Measurements from ENCODE around the gene MLST8.

MLST8 gene

DNA sequence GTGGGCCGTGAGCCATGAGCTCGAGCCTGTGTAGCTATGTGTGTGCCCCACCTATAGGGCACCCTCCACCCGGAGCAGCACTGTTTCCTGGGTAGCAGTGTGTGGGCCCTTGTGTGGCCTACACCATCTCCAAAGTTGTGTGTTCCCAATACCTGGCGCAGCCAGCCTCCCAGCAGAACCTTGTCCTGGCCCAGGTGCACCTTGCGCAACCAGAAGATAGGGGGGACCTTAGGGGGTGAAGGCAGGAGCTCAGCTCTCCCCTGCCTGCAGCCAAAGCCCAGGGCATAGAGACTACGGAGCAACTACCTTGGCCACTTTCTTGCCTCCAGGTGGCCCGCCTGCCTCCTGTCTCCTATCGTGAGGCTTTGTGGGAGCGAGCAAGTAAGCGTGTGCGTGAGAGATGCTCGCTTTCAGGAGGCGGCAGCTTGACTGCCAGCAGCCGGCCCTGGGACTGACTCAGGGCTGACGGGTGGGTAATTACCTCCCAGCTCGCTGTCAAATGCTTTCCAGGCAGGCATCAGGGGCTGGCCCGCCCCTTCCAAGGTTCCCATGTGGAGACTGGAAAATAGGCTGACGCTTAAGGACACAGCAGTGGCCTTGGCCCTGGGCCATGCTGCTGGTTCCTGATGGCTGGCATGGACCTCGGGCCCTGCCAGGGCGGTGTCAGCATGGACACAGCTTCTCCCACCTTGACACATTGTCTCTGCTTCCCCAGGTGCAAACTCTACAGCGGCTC, 30.7 kb upstream of the MLST8 start:
- H3K27ac ChIP-seq = no peak overlapping the region
- TF ChIP-seq, protein P1, sequence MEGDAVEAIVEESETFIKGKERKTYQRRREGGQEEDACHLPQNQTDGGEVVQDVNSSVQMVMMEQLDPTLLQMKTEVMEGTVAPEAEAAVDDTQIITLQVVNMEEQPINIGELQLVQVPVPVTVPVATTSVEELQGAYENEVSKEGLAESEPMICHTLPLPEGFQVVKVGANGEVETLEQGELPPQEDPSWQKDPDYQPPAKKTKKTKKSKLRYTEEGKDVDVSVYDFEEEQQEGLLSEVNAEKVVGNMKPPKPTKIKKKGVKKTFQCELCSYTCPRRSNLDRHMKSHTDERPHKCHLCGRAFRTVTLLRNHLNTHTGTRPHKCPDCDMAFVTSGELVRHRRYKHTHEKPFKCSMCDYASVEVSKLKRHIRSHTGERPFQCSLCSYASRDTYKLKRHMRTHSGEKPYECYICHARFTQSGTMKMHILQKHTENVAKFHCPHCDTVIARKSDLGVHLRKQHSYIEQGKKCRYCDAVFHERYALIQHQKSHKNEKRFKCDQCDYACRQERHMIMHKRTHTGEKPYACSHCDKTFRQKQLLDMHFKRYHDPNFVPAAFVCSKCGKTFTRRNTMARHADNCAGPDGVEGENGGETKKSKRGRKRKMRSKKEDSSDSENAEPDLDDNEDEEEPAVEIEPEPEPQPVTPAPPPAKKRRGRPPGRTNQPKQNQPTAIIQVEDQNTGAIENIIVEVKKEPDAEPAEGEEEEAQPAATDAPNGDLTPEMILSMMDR (conservative IDR thresholded peaks at IDR 0.05) = no peak
- no peak for TF ChIP-seq ZFX (IDR thresholded peaks at IDR 0.05)

DNA sequence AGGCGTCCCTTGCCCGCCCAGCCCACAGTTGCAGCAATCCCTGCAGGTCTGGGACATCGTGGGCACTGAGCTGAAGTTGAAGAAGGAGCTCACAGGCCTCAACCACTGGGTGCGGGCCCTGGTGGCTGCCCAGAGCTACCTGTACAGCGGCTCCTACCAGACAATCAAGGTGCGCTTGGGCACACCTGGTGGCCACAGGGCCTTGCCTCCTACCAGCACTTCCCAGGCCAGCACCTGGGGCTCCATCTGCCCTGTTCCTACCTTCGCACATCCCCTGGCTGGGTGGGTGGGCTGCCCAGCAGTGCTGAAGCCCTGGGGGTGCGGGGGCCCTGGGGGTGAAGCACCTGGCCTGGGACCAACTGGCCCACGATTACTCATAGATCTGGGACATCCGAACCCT, 29.8 kb upstream of the MLST8 start:
- no peak overlapping the region for H3K27ac ChIP-seq
- TF ChIP-seq, protein P1 (conservative IDR thresholded peaks at IDR 0.05) = no peak
- no peak for TF ChIP-seq ZFX (IDR thresholded peaks at IDR 0.05)

DNA sequence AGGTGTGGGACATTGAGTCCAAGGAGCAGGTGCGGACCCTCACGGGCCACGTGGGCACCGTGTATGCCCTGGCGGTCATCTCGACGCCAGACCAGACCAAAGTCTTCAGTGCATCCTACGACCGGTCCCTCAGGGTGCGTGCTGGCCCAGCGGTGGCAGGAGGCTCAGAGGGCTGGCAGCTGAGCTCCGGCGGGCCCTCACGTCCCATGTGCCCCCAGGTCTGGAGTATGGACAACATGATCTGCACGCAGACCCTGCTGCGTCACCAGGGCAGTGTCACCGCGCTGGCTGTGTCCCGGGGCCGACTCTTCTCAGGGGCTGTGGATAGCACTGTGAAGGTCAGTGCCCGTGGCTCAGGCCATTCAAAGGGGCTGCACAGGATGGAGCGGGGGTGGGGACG, 29.2 kb upstream of the MLST8 start:
- TF ChIP-seq, protein P1 (conservative IDR thresholded peaks at IDR 0.05) = no peak
- no peak for TF ChIP-seq ZFX (IDR thresholded peaks at IDR 0.05)
- no peak overlapping the region for H3K27ac ChIP-seq

DNA sequence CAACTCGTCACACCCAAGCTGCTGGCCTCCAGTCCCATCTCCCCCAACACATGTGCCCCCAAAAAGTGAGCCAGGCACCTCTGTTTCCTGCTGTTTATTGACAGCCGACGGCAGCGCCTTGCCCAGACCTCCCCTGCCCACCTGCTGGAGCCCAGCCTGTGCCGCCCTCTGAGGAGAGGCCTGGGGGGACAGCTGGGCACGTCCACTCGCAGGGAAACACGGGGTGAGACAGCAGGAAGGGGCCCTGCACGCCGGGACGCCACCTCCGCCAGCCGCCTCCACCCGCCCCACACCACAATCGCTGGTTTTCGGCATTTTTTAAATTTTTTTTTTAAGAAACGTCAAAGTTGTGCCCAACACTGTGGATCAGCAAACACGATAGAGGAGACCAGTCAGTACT, 28.2 kb upstream of the MLST8 start:
- no peak overlapping the region for H3K27ac ChIP-seq
- no peak for TF ChIP-seq ZFX (IDR thresholded peaks at IDR 0.05)
- TF ChIP-seq, protein P1 (conservative IDR thresholded peaks at IDR 0.05) = no peak

DNA sequence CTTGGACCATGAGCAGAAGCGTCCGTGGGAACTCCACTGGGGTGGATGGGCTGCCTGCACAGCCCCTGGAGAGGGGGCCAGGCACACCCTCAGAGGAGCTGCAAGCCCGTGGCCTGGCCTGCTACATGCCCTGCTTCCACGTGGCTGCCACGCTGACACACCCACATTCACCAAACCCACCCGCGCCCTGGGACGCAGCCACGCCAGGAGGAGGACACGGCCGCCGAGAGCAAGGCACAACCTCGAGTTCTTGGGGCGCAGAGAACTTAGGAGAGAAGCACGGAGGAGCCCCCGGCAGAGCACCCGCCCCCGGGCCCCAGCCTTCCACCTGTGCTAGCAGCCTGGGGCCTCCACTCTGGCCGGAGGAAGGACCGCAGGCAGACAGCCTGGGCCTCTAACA, 27.7 kb upstream of the MLST8 start:
- H3K27ac ChIP-seq = no peak overlapping the region
- TF ChIP-seq, protein P1 (conservative IDR thresholded peaks at IDR 0.05) = no peak
- TF ChIP-seq ZFX (IDR thresholded peaks at IDR 0.05) = no peak

DNA sequence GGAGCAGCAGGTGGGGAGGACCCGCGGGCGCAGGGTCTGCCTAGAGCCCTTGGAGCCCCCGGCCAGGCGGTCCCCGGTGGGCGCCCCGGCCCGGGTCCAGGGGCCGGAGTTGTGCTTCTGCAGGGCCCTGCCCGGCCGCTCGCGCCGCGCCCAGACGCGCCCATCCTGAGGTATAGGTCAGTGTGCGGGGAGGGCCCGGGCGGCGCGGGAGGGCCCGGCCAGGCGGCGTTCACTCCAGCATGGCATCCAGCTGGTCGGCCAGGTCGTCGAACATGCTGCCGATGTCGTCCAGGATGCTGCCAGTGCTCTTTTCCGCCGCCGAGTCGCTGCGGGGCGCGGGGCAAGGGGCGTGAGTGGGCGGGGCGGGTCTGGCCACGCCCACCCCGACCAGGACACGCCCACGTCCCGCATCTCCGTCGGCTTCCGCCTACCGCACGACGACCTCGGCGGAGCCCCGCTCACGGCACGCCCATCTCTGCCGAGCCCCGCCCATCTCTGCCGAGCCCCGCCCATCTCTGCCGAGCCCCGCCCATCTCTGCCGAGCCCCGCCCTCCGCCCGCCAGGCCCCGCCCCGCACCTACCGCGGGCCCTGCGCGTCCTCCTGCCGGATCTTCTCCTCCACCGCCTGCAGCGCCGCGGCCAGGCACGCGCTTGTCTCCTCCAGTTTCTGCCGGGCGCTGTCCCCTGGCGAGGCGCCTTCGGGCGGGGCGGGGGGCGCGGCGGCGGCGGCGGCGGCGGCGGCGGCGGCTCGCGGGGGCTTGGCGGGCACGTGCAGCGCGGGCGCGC, 26.7 kb upstream of the MLST8 start:
- TF ChIP-seq ZFX (IDR thresholded peaks at IDR 0.05) = no peak
- TF ChIP-seq, protein P1 (conservative IDR thresholded peaks at IDR 0.05) = no peak
- no peak overlapping the region for H3K27ac ChIP-seq

DNA sequence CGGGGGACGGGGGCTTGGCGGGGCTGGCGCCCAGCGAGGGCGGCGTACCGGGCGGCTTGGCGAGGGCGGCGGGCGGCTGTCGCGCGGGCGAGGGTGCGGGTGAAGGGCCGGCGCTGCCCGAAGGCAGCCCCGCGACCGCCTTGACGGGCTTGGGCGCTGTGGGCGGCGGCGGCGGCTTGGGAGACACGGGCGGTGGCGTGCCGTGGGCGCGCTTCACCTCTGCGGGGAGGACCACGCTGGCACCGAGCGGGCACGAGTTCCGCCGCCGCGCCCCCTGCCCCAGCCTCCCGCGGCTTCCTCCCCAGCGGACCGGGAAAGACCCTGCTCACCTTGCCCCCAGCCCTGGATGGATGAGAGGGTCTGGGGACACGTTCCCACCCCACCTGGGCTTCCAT, 26.1 kb upstream of the MLST8 start:
- no peak overlapping the region for H3K27ac ChIP-seq
- TF ChIP-seq ZFX (IDR thresholded peaks at IDR 0.05) = no peak
- TF ChIP-seq, protein P1 (conservative IDR thresholded peaks at IDR 0.05) = no peak
